GM19240 (cell line): ENCODE data around the gene KRTAP6-3.

Experiments used
- DNase-seq: peaks from one replicate; pipeline ENCODE4 v3.0.0; 2011; ENCODE audit warnings: low spot score; ENCODE audit not compliant: insufficient read length

KRTAP6-3 gene

GRCh38 chr21:30592140-30592539 is at the start of gene KRTAP6-3:
Gene KRTAP6-3 (plus strand): TSS chr21:30592440. CDS start chr21:30592446, 6 bp downstream.
- no peak for DNase-seq

- no peak for DNase-seq
These were observed 39.5 kb upstream of the KRTAP6-3 start for GRCh38 chr21:30552782-30553181.

- no peak for DNase-seq
These were observed 37.1 kb upstream of the KRTAP6-3 start for GRCh38 chr21:30555095-30555494.

GRCh38 chr21:30561264-30561895 is 30.9 kb upstream of the KRTAP6-3 start, which contains the start of gene KRTAP19-7:
Gene KRTAP19-7 (minus strand): TSS chr21:30561314. CDS start chr21:30561289, 25 bp downstream.
- DNase-seq = no peak

GRCh38 chr21:30561957-30562356 is 30.3 kb upstream of the KRTAP6-3 start:
- DNase-seq = no peak

GRCh38 chr21:30563072-30563471 is 29.2 kb upstream of the KRTAP6-3 start:
- no peak for DNase-seq

- no peak for DNase-seq
These were observed 28.6 kb upstream of the KRTAP6-3 start for GRCh38 chr21:30563630-30564029.

- no peak for DNase-seq
These were observed 24.6 kb upstream of the KRTAP6-3 start for GRCh38 chr21:30567617-30568016.

GRCh38 chr21:30577766-30578165 is 14.5 kb upstream of the KRTAP6-3 start:
- no peak for DNase-seq

- no peak for DNase-seq
These were observed 12.9 kb upstream of the KRTAP6-3 start for GRCh38 chr21:30579346-30579745.

GRCh38 chr21:30580132-30580531 is 12.1 kb upstream of the KRTAP6-3 start:
- no peak for DNase-seq

- DNase-seq = no peak
These were observed 9.4 kb upstream of the KRTAP6-3 start for GRCh38 chr21:30582870-30583269.

- DNase-seq = no peak
These were observed 1.9 kb upstream of the KRTAP6-3 start, which contains the start of gene KRTAP22-2 for GRCh38 chr21:30590297-30590696. Gene KRTAP22-2 (minus strand): TSS chr21:30590397.

- DNase-seq = no peak
These were observed 6.6 kb downstream of the KRTAP6-3 start, which contains the start of gene KRTAP6-2 for GRCh38 chr21:30598802-30599201. Gene KRTAP6-2 (minus strand): TSS chr21:30598902. CDS start chr21:30598874, 28 bp downstream.

- DNase-seq = no peak
These were observed 8.5 kb downstream of the KRTAP6-3 start, which contains the start of gene KRTAP22-1 for GRCh38 chr21:30600787-30601186. Gene KRTAP22-1 (plus strand): TSS chr21:30601087.

GRCh38 chr21:30605968-30606367 is 13.7 kb downstream of the KRTAP6-3 start:
- no peak for DNase-seq

- no peak for DNase-seq
These were observed 19.9 kb downstream of the KRTAP6-3 start for GRCh38 chr21:30612132-30612531.

- DNase-seq = no peak
These were observed 21.6 kb downstream of the KRTAP6-3 start, which contains the start of gene KRTAP6-1 for GRCh38 chr21:30613836-30614235. Gene KRTAP6-1 (minus strand): TSS chr21:30613930. CDS start chr21:30613904, 26 bp downstream.

GRCh38 chr21:30615199-30615598 is 23.0 kb downstream of the KRTAP6-3 start:
- DNase-seq = no peak

GRCh38 chr21:30616125-30616524 is 23.9 kb downstream of the KRTAP6-3 start, which contains the start of gene KRTAP20-1:
Gene KRTAP20-1 (plus strand): TSS chr21:30616425. CDS start chr21:30616455, 30 bp downstream.
- no peak for DNase-seq

- no peak for DNase-seq
These were observed 27.8 kb downstream of the KRTAP6-3 start for GRCh38 chr21:30620080-30620479.

GRCh38 chr21:30620522-30620921 is 28.3 kb downstream of the KRTAP6-3 start, which contains the start of gene KRTAP20-4:
Gene KRTAP20-4 (plus strand): TSS chr21:30620627.
- no peak for DNase-seq

- DNase-seq = no peak
These were observed 31.1 kb downstream of the KRTAP6-3 start for GRCh38 chr21:30623362-30623761.
